ENCODE measurements around the gene NEUROG3. TPM values are rescaled to one million over a fixed set of nuclear protein-coding genes. Genes with fewer than 3 reads are reported as not detected.

The NEUROG3 gene
- total RNA-seq, 1 donor from 2014 or later: not detected

Other genes starting within 250 kb of the NEUROG3 start
- 0.60 TPM in 1 of 2 replicates, not detected in the other for gene TACR2, start 156.5 kb downstream of the NEUROG3 start, total RNA-seq
- gene TSPAN15, start 122.0 kb downstream of the NEUROG3 start, total RNA-seq: 49.2 and 118 TPM in 2 replicates
- gene FAM241B, start 56.8 kb upstream of the NEUROG3 start, total RNA-seq: 0.20 and 0.22 TPM in 2 replicates
- gene COL13A1, start 228.5 kb upstream of the NEUROG3 start, total RNA-seq: 1.2 and 7.4 TPM in 2 replicates